GM12878 (cell line): ENCODE data around the gene S100A3. TPM values are rescaled to one million over a fixed set of nuclear protein-coding genes. Genes with fewer than 3 reads are reported as not detected.

Experiments used
- ATAC-seq: fragments of 200-7000 bp; cut with Tn5 transposase; 3 replicates; pipeline ENCODE4 v1.9.1; 2020; ENCODE audit warnings: mild to moderate bottlenecking, moderate library complexity
- BruUV-seq: library from RNA; stranded (reverse); fragments of 400-500 nt; replicated peaks from 2 replicates; lab custom pipeline; 2021; lab: Mats Ljungman, UMichigan
- CTCF ChIA-PET: fragments of 300-600 bp; sonication (Branson Sonifier 250); formaldehyde crosslinking; extraction: SDS; loops from one replicate; lab custom pipeline; 2021; ENCODE audit warnings: inconsistent platforms; lab: Yijun Ruan, JAX
- POLR2A ChIA-PET: fragments of 350-600 bp; formaldehyde crosslinking; extraction: SDS; loops from one replicate; lab custom pipeline; 2021; ENCODE audit warnings: inconsistent platforms; lab: Charles Lee
- RAD21 ChIA-PET: fragments of 300-600 bp; sonication (Branson Sonifier 250); formaldehyde crosslinking; loops from one replicate; lab custom pipeline; 2023; ENCODE audit warnings: antibody characterized with exemption; ENCODE audit not compliant: unreplicated experiment; lab: Charles Lee
- SMC1A ChIA-PET: fragments of 300-600 bp; sonication (Branson Sonifier 250); formaldehyde crosslinking; loops from one replicate; lab custom pipeline; 2023; ENCODE audit not compliant: unreplicated experiment, uncharacterized antibody; lab: Charles Lee
- DNase-seq: peaks from one replicate; pipeline ENCODE4 v3.0.0-alpha.2; 2011; ENCODE audit warnings: low read depth, low spot score
- FAIRE-seq: peaks from 3 replicates; lab custom pipeline; 2011; peaks lifted over from hg19 to GRCh38; lab: Jason Lieb, UNC
- H2AFZ ChIP-seq: 2 replicates; pipeline ENCODE4 v1.6.0; 2011; ENCODE audit warnings: low read depth, low read length, control low read depth; ENCODE audit not compliant: control insufficient read depth
- H3K27ac ChIP-seq: 2 replicates; pipeline ENCODE4 v1.5.1; 2011; ENCODE audit warnings: control low read depth; ENCODE audit not compliant: control insufficient read depth, insufficient read depth
- H3K27me3 ChIP-seq, 2 experiments: replicated peaks in 1 of 2; 2 replicates each; pipeline versions ENCODE4 v1.6.0 to v1.6.1; 2011; ENCODE audit warnings: low read length in 1 of 2; ENCODE audit not compliant: control insufficient read depth in 2 of 2, insufficient read depth in 2 of 2
- H3K36me3 ChIP-seq, 2 experiments: 2 replicates each; pipeline ENCODE4 v1.5.1; 2011; ENCODE audit warnings: low read length in 1 of 2; ENCODE audit not compliant: control insufficient read depth in 2 of 2, insufficient read depth in 2 of 2
- H3K4me1 ChIP-seq: 2 replicates; pipeline ENCODE4 v1.6.1; 2011; ENCODE audit warnings: mild to moderate bottlenecking, low read length, moderate library complexity, mixed read lengths; ENCODE audit not compliant: control insufficient read depth, insufficient read depth
- H3K4me2 ChIP-seq: 2 replicates; pipeline ENCODE4 v1.6.0; 2011; ENCODE audit warnings: control low read depth; ENCODE audit not compliant: control insufficient read depth, insufficient read depth
- H3K4me3 ChIP-seq: fragments of 200-600 bp; sonication (generic); 2 replicates; pipeline ENCODE4 v1.5.1; 2016
- H3K79me2 ChIP-seq: 2 replicates; pipeline ENCODE4 v1.6.0; 2011; ENCODE audit warnings: low read length; ENCODE audit not compliant: control insufficient read depth, insufficient read depth
- H3K9ac ChIP-seq: 2 replicates; pipeline ENCODE4 v1.8.0; 2011; ENCODE audit warnings: low read length, control low read depth, mixed read lengths; ENCODE audit not compliant: control insufficient read depth, insufficient read depth
- H3K9me3 ChIP-seq: replicated peaks from 3 replicates; pipeline ENCODE4 v1.5.1; 2011; ENCODE audit warnings: mild to moderate bottlenecking, low read length; ENCODE audit not compliant: control insufficient read depth, insufficient read depth
- H4K20me1 ChIP-seq: 2 replicates; pipeline ENCODE4 v1.6.0; 2011; ENCODE audit not compliant: control insufficient read depth, insufficient read depth
- FOXM1 ChIP-seq: IDR thresholded peaks from 2 replicates; pipeline ENCODE4 v1.6.1; 2012; ENCODE audit warnings: low read depth, mild to moderate bottlenecking, inconsistent platforms, low read length, moderate library complexity
- POLR2AphosphoS5 ChIP-seq: IDR thresholded peaks from 2 replicates; pipeline ENCODE4 v1.6.1; 2011; ENCODE audit warnings: mild to moderate bottlenecking, low read length, inconsistent platforms
- TCF12 ChIP-seq: IDR thresholded peaks from 2 replicates; pipeline ENCODE4 v1.6.1; 2011; ENCODE audit warnings: low read depth, mild to moderate bottlenecking, low read length
- USF1 ChIP-seq: IDR thresholded peaks from 2 replicates; pipeline ENCODE4 v1.6.1; 2011; ENCODE audit warnings: borderline replicate concordance, low read depth, mild to moderate bottlenecking, moderate library complexity, mixed read lengths, low read length; ENCODE audit not compliant: insufficient read depth; ENCODE audit errors: extremely low read length
- WGBS: methylation state at CpG from one replicate; pipeline ENCODE4 v1.1.6; 2016; ENCODE audit warnings: low lambda C conversion rate; ENCODE audit not compliant: insufficient replicate concordance, insufficient coverage; ENCODE audit errors: missing lambda C conversion rate; 5-methylcytosine and 5-hydroxymethylcytosine counted together
- in situ Hi-C: fragments of 300-500 bp; cut with MboI; formaldehyde crosslinking; loops from 9 replicates; pipeline ENCODE4 v1.14.3; 2018; ENCODE audit warnings: mixed read lengths
- intact Hi-C: fragments of 100-400 bp; cut with micrococcal nuclease; formaldehyde crosslinking; loops from one replicate; pipeline ENCODE4 v1.14.2; 2022; ENCODE audit not compliant: unreplicated experiment
- polyA plus RNA-seq, 11 experiments: library from polyadenylated mRNA; depleted of rRNA in 4 of 11; unstranded in 6 of 11; stranded (reverse) in 5 of 11; fragments of >200 nt; fragmentation: Nextera tagmentation in 4 of 11; fragmentation: Illumina TruSeq in 1 of 11; extraction: Ambion mirVana in 4 of 11; extraction: Trizol in 1 of 11; gene quantifications; 1 replicate in 1 of 11; 2 replicates in 10 of 11; pipeline versions ENCODE4 v1.2.1 to v1.2.3, GENCODE V29; 2011 to 2016; ENCODE audit warnings: inconsistent platforms in 2 of 11, missing spikeins in 2 of 11, low read depth in 1 of 11
- total RNA-seq, 4 experiments: library from RNA; depleted of rRNA in 3 of 4; stranded (reverse); fragments of >200 nt in 3 of 4; fragmentation: Illumina TruSeq in 1 of 4; extraction: Trizol in 1 of 4; gene quantifications; 2 replicates each; pipeline versions ENCODE4 v1.2.1 to v1.2.3, GENCODE V29; 2013 to 2021

Gene S100A3
- total and polyA plus RNA-seq, 10 of the 15 experiments (the other 5 are each of a cell fraction or from before 2014, with no cell fraction given) = 0.32 to 0.45 TPM; not detected in 8

- CTCF ChIA-PET = interaction anchor here (0.5 to 8.6 kb wide), 16 partner anchors 11 to 453 kb away, joined by 3 to 216 read pairs (median 8); partner anchors contain the start of genes RAB13, S100A14, S100A16 and S100A2
- H3K27ac ChIP-seq = no peak overlapping the region
- 57% methylated on average over 12 of the region's 13 CpGs for WGBS
- H2AFZ ChIP-seq = no peak overlapping the region
- intact Hi-C loops = loop anchor here (5.0 kb wide), 1 partner anchor 34 kb away; the partner anchor contains the start of gene S100A2
- TF ChIP-seq FOXM1 = no peak
- TF ChIP-seq POLR2AphosphoS5 = no peak
- peak; percentile 9; the same call in 1 of the 2 replicates for TF ChIP-seq TCF12
- no peak for TF ChIP-seq USF1
- TF ChIP-seq, all 136 proteins: peak for 1
- ChIA-PET SMC1A (interaction anchor here (1.0 to 5.6 kb wide), 10 partner anchors 12 to 182 kb away, joined by 3 to 72 read pairs (median 13); partner anchors contain the start of gene S100A4), RAD21 (interaction anchor here (2.9 to 6.4 kb wide), 5 partner anchors 11 to 39 kb away, joined by 9 to 74 read pairs (median 38); partner anchors contain the start of genes S100A2 and S100A4), POLR2A (interaction anchor here (0.5 to 3.2 kb wide), 5 partner anchors 11 to 635 kb away, joined by 3 to 29 read pairs (median 3); partner anchors contain the start of gene S100A4)
- Histone ChIP-seq H3K79me2 (no peaks in the 10 kb centered on the region; the same call in 1 of the 2 replicates), H3K4me1 (peaks cover 12% of the 10 kb centered on the region), H3K9me3 (no peaks in the 10 kb centered on the region), H3K27me3 (no peaks in the 10 kb centered on the region), H3K9ac (no peak overlapping the region), H3K4me2 (no peak overlapping the region), H3K36me3 (no peaks in the 10 kb centered on the region), H3K4me3 (no peak overlapping the region), H4K20me1 (no peaks in the 10 kb centered on the region)
- FAIRE-seq (no peak), DNase-seq (no peak), ATAC-seq (no peak)
- BruUV-seq = no TSS peak
- in situ Hi-C loops = no loop called here
These were observed 15.3 kb downstream of the S100A3 start for GRCh38 chr1:153533689-153534201.
